ENCODE results near the gene CELF3. TPM values are rescaled to one million over a fixed set of nuclear protein-coding genes. Genes with fewer than 3 reads are reported as not detected.

Gene CELF3
- total RNA-seq, 2 experiments from 2014 or later = not detected

DNA sequence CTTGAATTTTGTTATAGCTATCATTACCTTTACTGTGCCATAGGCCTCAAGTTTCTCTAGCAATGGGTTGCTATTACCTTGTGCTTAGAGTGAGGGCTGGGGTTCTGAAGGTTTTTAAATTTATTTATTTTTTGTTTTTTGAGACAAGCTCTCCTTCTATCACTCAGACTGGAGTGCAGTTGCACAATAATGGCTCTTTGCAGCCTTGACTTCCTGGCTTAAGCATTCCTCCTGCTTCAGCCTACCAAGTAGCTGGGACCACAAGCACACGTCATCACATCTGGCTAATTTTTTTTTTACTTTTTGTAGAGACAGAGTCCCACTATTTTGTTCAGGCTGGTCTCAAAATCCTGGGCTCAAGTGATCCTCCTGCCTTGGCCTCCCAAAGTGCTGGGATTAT lies 63.2 kb downstream of the CELF3 start:
- Mint-ChIP-seq H3K9me3 (no peaks in the 10 kb centered on the region), H3K36me3 (ENCODE audit: low read depth) (peaks cover 24% of the 10 kb centered on the region), H3K4me3 (no peak overlapping the region), H3K4me1 (ENCODE audit: low read depth) (peaks cover 10% of the 10 kb centered on the region), H3K27ac (no peak overlapping the region), H3K27me3 (no peaks in the 10 kb centered on the region)
- TF ChIP-seq, protein P1, sequence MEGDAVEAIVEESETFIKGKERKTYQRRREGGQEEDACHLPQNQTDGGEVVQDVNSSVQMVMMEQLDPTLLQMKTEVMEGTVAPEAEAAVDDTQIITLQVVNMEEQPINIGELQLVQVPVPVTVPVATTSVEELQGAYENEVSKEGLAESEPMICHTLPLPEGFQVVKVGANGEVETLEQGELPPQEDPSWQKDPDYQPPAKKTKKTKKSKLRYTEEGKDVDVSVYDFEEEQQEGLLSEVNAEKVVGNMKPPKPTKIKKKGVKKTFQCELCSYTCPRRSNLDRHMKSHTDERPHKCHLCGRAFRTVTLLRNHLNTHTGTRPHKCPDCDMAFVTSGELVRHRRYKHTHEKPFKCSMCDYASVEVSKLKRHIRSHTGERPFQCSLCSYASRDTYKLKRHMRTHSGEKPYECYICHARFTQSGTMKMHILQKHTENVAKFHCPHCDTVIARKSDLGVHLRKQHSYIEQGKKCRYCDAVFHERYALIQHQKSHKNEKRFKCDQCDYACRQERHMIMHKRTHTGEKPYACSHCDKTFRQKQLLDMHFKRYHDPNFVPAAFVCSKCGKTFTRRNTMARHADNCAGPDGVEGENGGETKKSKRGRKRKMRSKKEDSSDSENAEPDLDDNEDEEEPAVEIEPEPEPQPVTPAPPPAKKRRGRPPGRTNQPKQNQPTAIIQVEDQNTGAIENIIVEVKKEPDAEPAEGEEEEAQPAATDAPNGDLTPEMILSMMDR (IDR thresholded peaks at IDR 0.05) = no peak
- POLR2A ChIA-PET = interaction anchor here (1.0 kb wide), 1 partner anchor 171 kb away, joined by 3 read pairs; no protein-coding TSS in a partner anchor
- intact Hi-C loops (cut with micrococcal nuclease) = no loop called here
- CTCF ChIA-PET = interaction anchor here (0.7 kb wide), 1 partner anchor 181 kb away, joined by 3 read pairs; no protein-coding TSS in a partner anchor
- no peak for DNase-seq
- ATAC-seq = no peak

Other genes starting within 250 kb of the CELF3 start
- 1 to 10 TPM; 1.7 to 1.9 TPM for gene CGN, start 205.4 kb downstream of the CELF3 start, total RNA-seq
- gene TUFT1, start 176.5 kb downstream of the CELF3 start, total RNA-seq = 1 to 10 TPM; 1.0 to 1.5 TPM
- 10 to 100 TPM; 27.2 to 29.5 TPM for gene SNX27, start 104.8 kb downstream of the CELF3 start, total RNA-seq
- gene RIIAD1, start 4.7 kb upstream of the CELF3 start, total RNA-seq = not detected
- gene MRPL9, start 46.7 kb upstream of the CELF3 start, total RNA-seq = 100 to 1,000 TPM; 121 to 141 TPM
- 10 to 100 TPM in 1 of 2 experiments, 1 to 10 TPM in 1; 9.7 to 10.5 TPM for gene TDRKH, start 73.7 kb upstream of the CELF3 start, total RNA-seq
- gene LINGO4, start 88.6 kb upstream of the CELF3 start, total RNA-seq = not detected
- gene RORC, start 115.0 kb upstream of the CELF3 start, total RNA-seq = 1 to 10 TPM; 1.3 to 1.5 TPM
- gene C2CD4D, start 123.0 kb upstream of the CELF3 start, total RNA-seq = 1 to 10 TPM; 1.3 to 1.6 TPM
- gene THEM5, start 136.9 kb upstream of the CELF3 start, total RNA-seq = not detected
- 10 to 100 TPM; 19.9 to 22.0 TPM for gene THEM4, start 192.7 kb upstream of the CELF3 start, total RNA-seq